C4-2B (cell line): ENCODE results near the gene ZNF225.

ENCODE experiments used
- H3K27ac ChIP-seq: fragments of 450-650 bp; 2 replicates; pipeline ENCODE4 v1.5.1; 2017
- CTCF ChIP-seq: fragments of 450-650 bp; conservative IDR thresholded peaks from 2 replicates; pipeline ENCODE4 v1.5.1; 2017; ENCODE audit warnings: mild to moderate bottlenecking
- ZFX ChIP-seq: fragments of 450-650 bp; IDR thresholded peaks from 2 replicates; pipeline ENCODE4 v1.6.1; 2017

Gene ZNF225

GRCh38 chr19:44113138-44113783 is at the start of gene ZNF225:
TSS of gene ZNF225 (plus strand) at chr19:44113399. CDS start at chr19:44115828, 2,429 bp downstream.
- no peak for TF ChIP-seq CTCF
- TF ChIP-seq ZFX, result no peak
- H3K27ac ChIP-seq, result peak within 1 kb of the TSS; percentile 59

- TF ChIP-seq ZFX, result no peak
These were observed 46.9 kb upstream of the ZNF225 start for GRCh38 chr19:44066305-44066704.

GRCh38 chr19:44069415-44069814 is 43.8 kb upstream of the ZNF225 start:
- TF ChIP-seq CTCF, result no peak
- no peak for TF ChIP-seq ZFX
- no peak overlapping the region for H3K27ac ChIP-seq

More at GRCh38 chr19:44066305-44066704, 46.9 kb upstream of the ZNF225 start:
- no peak overlapping the region for H3K27ac ChIP-seq

- H3K27ac ChIP-seq, result peak within 1 kb of the TSS; percentile 47
- TF ChIP-seq ZFX (no peak), CTCF (no peak)
These were observed 41.2 kb upstream of the ZNF225 start, which contains the start of gene ZNF284 for GRCh38 chr19:44071824-44072542. TSS of gene ZNF284 (plus strand) at chr19:44072159. CDS start at chr19:44076390, 4,231 bp downstream.

GRCh38 chr19:44072543-44073401 is 40.4 kb upstream of the ZNF225 start:
- TF ChIP-seq CTCF, result peak; percentile 15; the same call in 1 of the 2 replicates
- TF ChIP-seq ZFX, result no peak
- H3K27ac ChIP-seq, result peak overlapping the region; percentile 47

GRCh38 chr19:44076325-44076724 is 36.9 kb upstream of the ZNF225 start:
- TF ChIP-seq CTCF (no peak), ZFX (no peak)
- H3K27ac ChIP-seq, result no peak overlapping the region

GRCh38 chr19:44092108-44092507 is 21.1 kb upstream of the ZNF225 start:
- no peak overlapping the region for H3K27ac ChIP-seq
- TF ChIP-seq ZFX (no peak), CTCF (no peak)
